ENCODE data around the gene TOX2. TPM values are rescaled to one million over a fixed set of nuclear protein-coding genes. Genes with fewer than 3 reads are reported as not detected.

TOX2 gene
- polyA plus RNA-seq, 1 donor = 4.7 TPM

- no CpG with 5 or more reads among the region's 7 CpGs for whole genome bisulfite sequencing (ENCODE audit: insufficient coverage, low lambda C conversion rate)
- Histone ChIP-seq H3K27me3 (ENCODE audit: control insufficient read depth, insufficient read depth, low read length) (peaks cover 7% of the 10 kb centered on the region), H3K9me3 (ENCODE audit: control insufficient read depth, low read depth, low read length) (no peaks in the 10 kb centered on the region), H3K4me1 (ENCODE audit: control insufficient read depth, insufficient read depth, low read length) (no peaks in the 10 kb centered on the region), H3K4me3 (ENCODE audit: low read length) (no peak overlapping the region), H3K36me3 (ENCODE audit: control insufficient read depth, insufficient read depth, low read length) (no peaks in the 10 kb centered on the region), H3K27ac (ENCODE audit: low read length) (no peak overlapping the region)
- no peak for DNase-seq
Measured at GRCh38 chr20:44089987-44090674, 175.5 kb downstream of the TOX2 start.

- no CpG with 5 or more reads among the region's 4 CpGs for WGBS (ENCODE audit: insufficient coverage, low lambda C conversion rate)
Measured at GRCh38 chr20:44091026-44091425, 176.4 kb downstream of the TOX2 start.

GRCh38 chr20:44092551-44093248 lies 178.0 kb downstream of the TOX2 start:
- no peak overlapping the region for H3K27ac ChIP-seq (ENCODE audit: low read length)
- H3K36me3 ChIP-seq (ENCODE audit: control insufficient read depth, insufficient read depth, low read length) = no peaks in the 10 kb centered on the region
- H3K4me1 ChIP-seq (ENCODE audit: control insufficient read depth, insufficient read depth, low read length) = no peaks in the 10 kb centered on the region
- peaks cover 5% of the 10 kb centered on the region for H3K27me3 ChIP-seq (ENCODE audit: control insufficient read depth, insufficient read depth, low read length)
- H3K4me3 ChIP-seq (ENCODE audit: low read length) = no peak overlapping the region
- no peaks in the 10 kb centered on the region for H3K9me3 ChIP-seq (ENCODE audit: control insufficient read depth, low read depth, low read length)
- DNase-seq = no peak
- WGBS (ENCODE audit: insufficient coverage, low lambda C conversion rate) = no CpG with 5 or more reads among the region's 9 CpGs

More at GRCh38 chr20:44091026-44091425, 176.4 kb downstream of the TOX2 start:
- Histone ChIP-seq H3K4me1 (ENCODE audit: control insufficient read depth, insufficient read depth, low read length) (no peaks in the 10 kb centered on the region), H3K4me3 (ENCODE audit: low read length) (no peak overlapping the region), H3K36me3 (ENCODE audit: control insufficient read depth, insufficient read depth, low read length) (no peaks in the 10 kb centered on the region), H3K27ac (ENCODE audit: low read length) (no peak overlapping the region), H3K9me3 (ENCODE audit: control insufficient read depth, low read depth, low read length) (no peaks in the 10 kb centered on the region), H3K27me3 (ENCODE audit: control insufficient read depth, insufficient read depth, low read length) (peaks cover 7% of the 10 kb centered on the region)
- DNase-seq = no peak

GRCh38 chr20:44093249-44093582 lies 178.6 kb downstream of the TOX2 start:
- no peaks in the 10 kb centered on the region for H3K9me3 ChIP-seq (ENCODE audit: control insufficient read depth, low read depth, low read length)
- no CpG with 5 or more reads among the region's 2 CpGs for WGBS (ENCODE audit: insufficient coverage, low lambda C conversion rate)
- H3K27ac ChIP-seq (ENCODE audit: low read length) = no peak overlapping the region

GRCh38 chr20:44095831-44096230 lies 181.2 kb downstream of the TOX2 start:
- Histone ChIP-seq H3K27me3 (ENCODE audit: control insufficient read depth, insufficient read depth, low read length) (peaks cover 5% of the 10 kb centered on the region), H3K36me3 (ENCODE audit: control insufficient read depth, insufficient read depth, low read length) (no peaks in the 10 kb centered on the region), H3K9me3 (ENCODE audit: control insufficient read depth, low read depth, low read length) (no peaks in the 10 kb centered on the region), H3K4me3 (ENCODE audit: low read length) (no peak overlapping the region), H3K4me1 (ENCODE audit: control insufficient read depth, insufficient read depth, low read length) (no peaks in the 10 kb centered on the region), H3K27ac (ENCODE audit: low read length) (no peak overlapping the region)
- 100% methylated on average over 1 of the region's 7 CpGs for WGBS (ENCODE audit: insufficient coverage, low lambda C conversion rate)
- DNase-seq = no peak

More at GRCh38 chr20:44093249-44093582, 178.6 kb downstream of the TOX2 start:
- Histone ChIP-seq H3K4me1 (ENCODE audit: control insufficient read depth, insufficient read depth, low read length) (no peaks in the 10 kb centered on the region), H3K4me3 (ENCODE audit: low read length) (no peak overlapping the region), H3K36me3 (ENCODE audit: control insufficient read depth, insufficient read depth, low read length) (no peaks in the 10 kb centered on the region), H3K27me3 (ENCODE audit: control insufficient read depth, insufficient read depth, low read length) (peaks cover 5% of the 10 kb centered on the region)
- no peak for DNase-seq

- Histone ChIP-seq H3K36me3 (ENCODE audit: control insufficient read depth, insufficient read depth, low read length) (no peaks in the 10 kb centered on the region), H3K4me3 (ENCODE audit: low read length) (no peak overlapping the region), H3K9me3 (ENCODE audit: control insufficient read depth, low read depth, low read length) (no peaks in the 10 kb centered on the region), H3K27ac (ENCODE audit: low read length) (no peak overlapping the region), H3K4me1 (ENCODE audit: control insufficient read depth, insufficient read depth, low read length) (no peaks in the 10 kb centered on the region), H3K27me3 (ENCODE audit: control insufficient read depth, insufficient read depth, low read length) (peaks cover 3% of the 10 kb centered on the region)
- DNase-seq = no peak
- WGBS (ENCODE audit: insufficient coverage, low lambda C conversion rate) = no CpG with 5 or more reads among the region's 14 CpGs
Measured at GRCh38 chr20:44097521-44098255, 183.0 kb downstream of the TOX2 start.

- no peak for DNase-seq
- H3K27ac ChIP-seq (ENCODE audit: low read length) = no peak overlapping the region
- no CpG with 5 or more reads among the region's 6 CpGs for WGBS (ENCODE audit: insufficient coverage, low lambda C conversion rate)
- no peaks in the 10 kb centered on the region for H3K27me3 ChIP-seq (ENCODE audit: control insufficient read depth, insufficient read depth, low read length)
- no peak overlapping the region for H3K4me3 ChIP-seq (ENCODE audit: low read length)
- H3K4me1 ChIP-seq (ENCODE audit: control insufficient read depth, insufficient read depth, low read length) = no peaks in the 10 kb centered on the region
- H3K9me3 ChIP-seq (ENCODE audit: control insufficient read depth, low read depth, low read length) = no peaks in the 10 kb centered on the region
- no peaks in the 10 kb centered on the region for H3K36me3 ChIP-seq (ENCODE audit: control insufficient read depth, insufficient read depth, low read length)
Measured at GRCh38 chr20:44098256-44098630, 183.6 kb downstream of the TOX2 start.

GRCh38 chr20:44098657-44099056 lies 184.0 kb downstream of the TOX2 start:
- H3K27ac ChIP-seq (ENCODE audit: low read length) = no peak overlapping the region
- no peaks in the 10 kb centered on the region for H3K9me3 ChIP-seq (ENCODE audit: control insufficient read depth, low read depth, low read length)
- H3K4me1 ChIP-seq (ENCODE audit: control insufficient read depth, insufficient read depth, low read length) = no peaks in the 10 kb centered on the region
- DNase-seq = no peak
- H3K4me3 ChIP-seq (ENCODE audit: low read length) = no peak overlapping the region
- H3K27me3 ChIP-seq (ENCODE audit: control insufficient read depth, insufficient read depth, low read length) = peaks cover 2% of the 10 kb centered on the region
- H3K36me3 ChIP-seq (ENCODE audit: control insufficient read depth, insufficient read depth, low read length) = no peaks in the 10 kb centered on the region
- no CpG with 5 or more reads among the region's 5 CpGs for WGBS (ENCODE audit: insufficient coverage, low lambda C conversion rate)

GRCh38 chr20:44099832-44100231 lies 185.2 kb downstream of the TOX2 start:
- no peak for DNase-seq
- H3K36me3 ChIP-seq (ENCODE audit: control insufficient read depth, insufficient read depth, low read length) = no peaks in the 10 kb centered on the region
- peaks cover 6% of the 10 kb centered on the region for H3K27me3 ChIP-seq (ENCODE audit: control insufficient read depth, insufficient read depth, low read length)
- no peak overlapping the region for H3K4me3 ChIP-seq (ENCODE audit: low read length)
- no CpG with 5 or more reads among the region's 7 CpGs for WGBS (ENCODE audit: insufficient coverage, low lambda C conversion rate)
- H3K4me1 ChIP-seq (ENCODE audit: control insufficient read depth, insufficient read depth, low read length) = no peaks in the 10 kb centered on the region
- no peak overlapping the region for H3K27ac ChIP-seq (ENCODE audit: low read length)
- no peaks in the 10 kb centered on the region for H3K9me3 ChIP-seq (ENCODE audit: control insufficient read depth, low read depth, low read length)

- Histone ChIP-seq H3K4me3 (ENCODE audit: low read length) (no peak overlapping the region), H3K9me3 (ENCODE audit: control insufficient read depth, low read depth, low read length) (no peaks in the 10 kb centered on the region), H3K4me1 (ENCODE audit: control insufficient read depth, insufficient read depth, low read length) (no peaks in the 10 kb centered on the region), H3K27me3 (ENCODE audit: control insufficient read depth, insufficient read depth, low read length) (peaks cover 17% of the 10 kb centered on the region), H3K27ac (ENCODE audit: low read length) (no peak overlapping the region), H3K36me3 (ENCODE audit: control insufficient read depth, insufficient read depth, low read length) (no peaks in the 10 kb centered on the region)
- DNase-seq = no peak
- 100% methylated on average over 1 of the region's 1 CpG for WGBS (ENCODE audit: insufficient coverage, low lambda C conversion rate)
Measured at GRCh38 chr20:44102582-44102981, 187.9 kb downstream of the TOX2 start.

All from large intestine (tissue), 3 donors.